ENCODE measurements around the gene PROX2.

- TF ChIP-seq ZNF830 (CRISPR knock-in tag; IDR thresholded peaks at IDR 0.05) (no peak), IRF2 (CRISPR knock-in tag; IDR thresholded peaks at IDR 0.05) (no peak), KAT2B (IDR thresholded peaks at IDR 0.05; ENCODE audit: low read depth, low read length) (no peak)
- TF ChIP-seq, protein P1, sequence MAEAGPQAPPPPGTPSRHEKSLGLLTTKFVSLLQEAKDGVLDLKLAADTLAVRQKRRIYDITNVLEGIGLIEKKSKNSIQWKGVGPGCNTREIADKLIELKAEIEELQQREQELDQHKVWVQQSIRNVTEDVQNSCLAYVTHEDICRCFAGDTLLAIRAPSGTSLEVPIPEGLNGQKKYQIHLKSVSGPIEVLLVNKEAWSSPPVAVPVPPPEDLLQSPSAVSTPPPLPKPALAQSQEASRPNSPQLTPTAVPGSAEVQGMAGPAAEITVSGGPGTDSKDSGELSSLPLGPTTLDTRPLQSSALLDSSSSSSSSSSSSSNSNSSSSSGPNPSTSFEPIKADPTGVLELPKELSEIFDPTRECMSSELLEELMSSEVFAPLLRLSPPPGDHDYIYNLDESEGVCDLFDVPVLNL (CRISPR knock-in tag; IDR thresholded peaks at IDR 0.05; ENCODE audit: low read depth) = no peak
These were observed 10.1 kb upstream of the PROX2 start for GRCh38 chr14:74886001-74886400.
